ENCODE measurements around the gene KRTAP10-10. TPM values are rescaled to one million over a fixed set of nuclear protein-coding genes. Genes with fewer than 3 reads are reported as not detected.

Gene KRTAP10-10
- total and polyA plus RNA-seq, 5 donors from 2014 or later, result not detected

DNA sequence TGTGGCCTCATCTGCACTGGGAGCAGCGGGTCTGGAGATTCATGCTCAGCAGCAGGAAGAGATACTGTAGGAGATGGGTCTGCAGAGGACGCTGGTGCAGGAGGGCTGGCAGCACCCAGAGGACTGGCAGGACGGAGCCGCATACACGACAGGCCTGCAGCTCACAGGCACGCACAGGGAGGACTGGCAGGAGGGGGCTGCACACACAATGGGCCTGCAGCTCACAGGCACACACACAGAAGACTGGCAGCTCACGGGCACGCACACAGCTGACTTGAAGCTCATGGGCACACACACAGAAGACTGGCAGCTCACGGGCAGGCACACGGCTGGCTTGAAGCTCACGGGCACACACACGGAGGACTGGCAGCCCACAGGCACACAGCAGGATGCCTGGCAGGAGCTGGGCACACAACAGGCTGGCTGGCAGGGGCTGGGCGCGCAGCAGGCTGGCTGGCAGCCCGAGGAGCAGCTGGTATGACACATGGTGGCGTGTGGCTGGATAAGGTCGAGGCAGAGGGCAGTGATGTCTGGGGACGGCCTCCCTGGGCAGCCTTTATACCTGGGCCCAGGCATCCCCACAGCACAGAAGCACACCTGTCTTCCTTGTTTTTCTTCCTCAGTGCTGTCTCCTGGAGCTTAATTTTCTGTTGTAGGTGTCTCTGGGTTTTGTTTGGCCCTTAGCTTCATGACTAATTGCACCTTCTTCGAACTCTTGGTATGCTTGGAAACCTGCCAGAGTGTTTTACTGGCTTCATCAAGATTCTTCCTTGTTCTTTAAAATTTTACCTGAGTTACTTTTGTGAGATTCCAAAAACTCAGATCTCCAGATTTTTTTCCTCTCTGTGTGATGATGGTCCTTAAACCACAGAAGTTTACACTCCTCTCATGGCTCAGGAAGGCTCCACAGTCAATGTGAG, 29.5 kb downstream of the KRTAP10-10 start, which contains the start of gene KRTAP12-2:
KRTAP12-2 (minus strand) TSS at position 527 of the 920 bp plus-strand sequence; CDS start at position 486, 41 bp downstream.
- Mint-ChIP-seq H3K4me1 (no peaks in the 10 kb centered on the region), H3K36me3 (no peaks in the 10 kb centered on the region), H3K4me3 (no peak within 1 kb of the TSS), H3K27ac (no peak within 1 kb of the TSS), H3K27me3 (peaks cover 20% of the 10 kb centered on the region), H3K9me3 (peaks cover 0 to 22% (median 7%) of the 10 kb centered on the region in 7 donors)
- ATAC-seq (ENCODE audit: low read depth in 2 of 2), result no peak
- Histone ChIP-seq H3K36me3 (ENCODE audit: control insufficient read depth, insufficient read depth, low read length) (no peaks in the 10 kb centered on the region), H3K4me1 (ENCODE audit: control insufficient read depth, insufficient read depth, low read length, poor library complexity, severe bottlenecking) (no peaks in the 10 kb centered on the region), H3K4me3 (ENCODE audit: low read depth, low read length) (no peak within 1 kb of the TSS), H3K27me3 (ENCODE audit: control insufficient read depth, insufficient read depth, low read length) (peaks cover 9% of the 10 kb centered on the region), H3K9me3 (ENCODE audit: control insufficient read depth in 2 of 2, low read length in 2 of 2) (peaks cover 3 to 9% of the 10 kb centered on the region in 2 experiments), H3K27ac (ENCODE audit: insufficient read depth, low read length, poor library complexity, severe bottlenecking) (no peak within 1 kb of the TSS)
- no peak for DNase-seq

- Mint-ChIP-seq H3K27ac (no peak overlapping the region), H3K36me3 (no peaks in the 10 kb centered on the region), H3K9me3 (peaks cover 0 to 25% (median 7%) of the 10 kb centered on the region in 7 donors), H3K4me3 (no peak overlapping the region), H3K4me1 (no peaks in the 10 kb centered on the region), H3K27me3 (peaks cover 21% of the 10 kb centered on the region)
- no peaks in the 10 kb centered on the region for H3K36me3 ChIP-seq (ENCODE audit: control insufficient read depth, insufficient read depth, low read length)
- no peak overlapping the region for H3K27ac ChIP-seq (ENCODE audit: insufficient read depth, low read length, poor library complexity, severe bottlenecking)
- peaks cover 9% of the 10 kb centered on the region for H3K27me3 ChIP-seq (ENCODE audit: control insufficient read depth, insufficient read depth, low read length)
- H3K4me1 ChIP-seq (ENCODE audit: control insufficient read depth, insufficient read depth, low read length, poor library complexity, severe bottlenecking), result no peaks in the 10 kb centered on the region
- peaks cover 10 to 18% of the 10 kb centered on the region in 2 experiments for H3K9me3 ChIP-seq (ENCODE audit: control insufficient read depth in 2 of 2, low read length in 2 of 2)
- H3K4me3 ChIP-seq (ENCODE audit: low read depth, low read length), result no peak overlapping the region
- DNase-seq, result no peak
- ATAC-seq (ENCODE audit: low read depth in 2 of 2), result no peak
These were observed 30.5 kb downstream of the KRTAP10-10 start for GRCh38 chr21:44667612-44668011.

GRCh38 chr21:44670642-44671432, 33.7 kb downstream of the KRTAP10-10 start:
- H3K9me3 ChIP-seq (ENCODE audit: control insufficient read depth in 2 of 2, low read length in 2 of 2), result peaks cover 16 to 28% of the 10 kb centered on the region in 2 experiments
- DNase-seq, result no peak
- no peaks in the 10 kb centered on the region for H3K4me1 ChIP-seq (ENCODE audit: control insufficient read depth, insufficient read depth, low read length, poor library complexity, severe bottlenecking)
- H3K4me3 ChIP-seq (ENCODE audit: low read depth, low read length), result no peak overlapping the region
- H3K27ac ChIP-seq (ENCODE audit: insufficient read depth, low read length, poor library complexity, severe bottlenecking), result no peak overlapping the region
- no peak for ATAC-seq (ENCODE audit: low read depth in 2 of 2)
- peaks cover 9% of the 10 kb centered on the region for H3K27me3 ChIP-seq (ENCODE audit: control insufficient read depth, insufficient read depth, low read length)
- no peaks in the 10 kb centered on the region for H3K36me3 ChIP-seq (ENCODE audit: control insufficient read depth, insufficient read depth, low read length)
- peaks cover 2 to 43% (median 11%) of the 10 kb centered on the region in 7 donors for H3K9me3 Mint-ChIP-seq
- no peaks in the 10 kb centered on the region for H3K36me3 Mint-ChIP-seq
- H3K4me1 Mint-ChIP-seq, result no peaks in the 10 kb centered on the region
- no peak overlapping the region for H3K4me3 Mint-ChIP-seq
- H3K27ac Mint-ChIP-seq, result no peak overlapping the region
- peaks cover 20% of the 10 kb centered on the region for H3K27me3 Mint-ChIP-seq

- Mint-ChIP-seq H3K27ac (no peak overlapping the region), H3K36me3 (no peaks in the 10 kb centered on the region), H3K4me1 (no peaks in the 10 kb centered on the region), H3K4me3 (no peak overlapping the region), H3K27me3 (peaks cover 25% of the 10 kb centered on the region), H3K9me3 (peaks cover 2 to 43% (median 11%) of the 10 kb centered on the region in 7 donors)
- no peak overlapping the region for H3K4me3 ChIP-seq (ENCODE audit: low read depth, low read length)
- DNase-seq (no peak), ATAC-seq (ENCODE audit: low read depth in 2 of 2) (no peak)
- H3K27ac ChIP-seq (ENCODE audit: insufficient read depth, low read length, poor library complexity, severe bottlenecking), result no peak overlapping the region
- peaks cover 9% of the 10 kb centered on the region for H3K27me3 ChIP-seq (ENCODE audit: control insufficient read depth, insufficient read depth, low read length)
- no peaks in the 10 kb centered on the region for H3K4me1 ChIP-seq (ENCODE audit: control insufficient read depth, insufficient read depth, low read length, poor library complexity, severe bottlenecking)
- H3K9me3 ChIP-seq (ENCODE audit: control insufficient read depth in 2 of 2, low read length in 2 of 2), result peaks cover 16 to 28% of the 10 kb centered on the region in 2 experiments
- H3K36me3 ChIP-seq (ENCODE audit: control insufficient read depth, insufficient read depth, low read length), result no peaks in the 10 kb centered on the region
These were observed 34.8 kb downstream of the KRTAP10-10 start for GRCh38 chr21:44671911-44672310.

DNA sequence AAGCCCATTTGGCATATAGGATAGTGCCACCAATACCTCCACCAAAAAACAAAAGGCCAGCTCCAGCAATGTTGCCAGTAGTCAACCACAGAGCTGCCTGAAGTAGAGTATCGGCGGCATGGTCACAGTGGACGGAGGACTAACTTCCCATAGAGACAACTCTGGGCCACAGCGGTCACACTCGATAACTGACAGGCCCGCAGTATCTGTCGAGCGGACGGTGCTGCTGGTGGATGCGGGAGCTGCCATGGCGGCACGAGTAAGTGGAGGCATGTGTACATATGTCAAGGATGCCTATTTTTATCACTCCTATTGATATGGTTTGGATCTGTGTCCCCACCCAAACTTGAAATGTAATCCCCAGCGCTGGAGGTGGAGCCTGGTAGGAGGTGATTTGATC, 40.7 kb downstream of the KRTAP10-10 start:
- Histone ChIP-seq H3K36me3 (ENCODE audit: control insufficient read depth, insufficient read depth, low read length) (no peaks in the 10 kb centered on the region), H3K4me1 (ENCODE audit: control insufficient read depth, insufficient read depth, low read length, poor library complexity, severe bottlenecking) (no peaks in the 10 kb centered on the region), H3K27ac (ENCODE audit: insufficient read depth, low read length, poor library complexity, severe bottlenecking) (no peak overlapping the region), H3K27me3 (ENCODE audit: control insufficient read depth, insufficient read depth, low read length) (peaks cover 5% of the 10 kb centered on the region), H3K9me3 (ENCODE audit: control insufficient read depth in 2 of 2, low read length in 2 of 2) (peaks cover 4 to 7% of the 10 kb centered on the region in 2 experiments), H3K4me3 (ENCODE audit: low read depth, low read length) (no peak overlapping the region)
- Mint-ChIP-seq H3K4me3 (no peak overlapping the region), H3K4me1 (no peaks in the 10 kb centered on the region), H3K27me3 (peaks cover 25% of the 10 kb centered on the region), H3K36me3 (no peaks in the 10 kb centered on the region), H3K9me3 (peaks cover 0 to 21% (median 2%) of the 10 kb centered on the region in 7 donors), H3K27ac (no peak overlapping the region)
- ATAC-seq (ENCODE audit: low read depth in 2 of 2) (no peak), DNase-seq (no peak)

DNA sequence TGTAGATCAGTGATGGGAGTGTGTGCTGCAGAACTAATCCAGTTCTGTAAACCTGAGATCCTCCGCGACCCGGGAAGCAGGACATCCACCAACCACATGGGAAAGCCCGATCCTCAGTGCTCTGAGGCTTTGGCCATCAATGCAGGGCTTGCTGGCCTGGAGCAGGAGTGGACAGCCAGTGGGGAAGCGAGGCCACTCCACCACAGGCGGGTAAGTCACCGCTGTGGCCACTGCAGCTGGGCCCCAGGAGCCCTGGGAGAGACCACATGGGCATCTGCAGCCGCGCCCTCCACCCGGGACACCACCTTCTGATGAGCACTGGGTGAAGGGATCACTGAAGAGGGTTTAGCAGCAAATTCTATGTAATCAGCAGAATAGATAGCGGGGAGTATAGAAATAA, 44.0 kb downstream of the KRTAP10-10 start:
- Mint-ChIP-seq H3K9me3 (peaks cover 0 to 1% (median 0%) of the 10 kb centered on the region in 7 donors), H3K36me3 (no peaks in the 10 kb centered on the region), H3K4me3 (no peak overlapping the region), H3K27ac (no peak overlapping the region), H3K4me1 (peaks cover 0 to 3% (median 0%) of the 10 kb centered on the region in 4 donors), H3K27me3 (peaks cover 23% of the 10 kb centered on the region)
- DNase-seq (no peak), ATAC-seq (ENCODE audit: low read depth in 2 of 2) (no peak)
- Histone ChIP-seq H3K4me1 (ENCODE audit: control insufficient read depth, insufficient read depth, low read length, poor library complexity, severe bottlenecking) (no peaks in the 10 kb centered on the region), H3K27ac (ENCODE audit: insufficient read depth, low read length, poor library complexity, severe bottlenecking) (no peak overlapping the region), H3K9me3 (ENCODE audit: control insufficient read depth in 2 of 2, low read length in 2 of 2) (no peaks in the 10 kb centered on the region), H3K27me3 (ENCODE audit: control insufficient read depth, insufficient read depth, low read length) (peaks cover 5% of the 10 kb centered on the region), H3K4me3 (ENCODE audit: low read depth, low read length) (no peak overlapping the region), H3K36me3 (ENCODE audit: control insufficient read depth, insufficient read depth, low read length) (no peaks in the 10 kb centered on the region)

DNA sequence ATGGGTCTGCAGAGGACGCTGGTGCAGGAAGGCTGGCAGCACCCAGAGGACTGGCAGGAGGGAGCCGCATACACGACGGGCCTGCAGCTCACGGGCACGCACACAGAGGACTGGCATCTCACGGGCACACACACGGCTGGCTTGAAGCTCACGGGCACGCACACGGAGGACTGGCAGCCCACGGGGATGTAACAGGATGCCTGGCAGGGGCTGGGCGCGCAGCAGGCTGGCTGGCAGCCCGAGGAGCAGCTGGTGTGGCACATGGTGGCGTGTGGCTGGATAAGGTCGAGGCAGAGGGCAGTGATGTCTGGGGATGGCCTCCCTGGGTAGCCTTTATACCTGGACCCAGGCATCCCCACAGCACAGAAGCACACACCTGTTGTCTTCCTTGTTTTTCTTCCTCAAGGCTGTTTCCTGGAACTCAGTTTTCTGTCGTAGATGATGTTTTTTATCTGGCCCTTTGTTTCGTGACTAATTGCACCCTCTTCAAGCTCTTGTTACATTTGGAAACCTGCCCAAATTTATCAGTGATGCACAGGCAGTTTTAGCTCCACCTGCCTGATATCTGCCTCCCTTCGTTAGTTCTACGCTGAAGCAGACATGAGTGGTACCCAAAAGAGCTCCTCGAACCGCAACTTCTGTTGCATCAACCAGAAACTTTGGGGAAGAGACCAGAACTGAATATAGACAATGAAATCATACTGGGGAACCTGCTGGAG, 44.9 kb downstream of the KRTAP10-10 start, which contains the start of gene KRTAP12-1:
KRTAP12-1 (minus strand) TSS at position 303 of the 719 bp plus-strand sequence; CDS start at position 263, 40 bp downstream.
- H3K27ac ChIP-seq (ENCODE audit: insufficient read depth, low read length, poor library complexity, severe bottlenecking), result no peak within 1 kb of the TSS
- Mint-ChIP-seq H3K4me1 (peaks cover 0 to 3% (median 1%) of the 10 kb centered on the region in 4 donors), H3K4me3 (no peak within 1 kb of the TSS), H3K9me3 (peaks cover 0 to 1% (median 0%) of the 10 kb centered on the region in 7 donors), H3K27me3 (peaks cover 24% of the 10 kb centered on the region), H3K36me3 (no peaks in the 10 kb centered on the region), H3K27ac (peak within 1 kb of the TSS in 1 of 3 donors; percentile 80)
- ATAC-seq (ENCODE audit: low read depth in 2 of 2) (no peak), DNase-seq (no peak)
- H3K36me3 ChIP-seq (ENCODE audit: control insufficient read depth, insufficient read depth, low read length), result no peaks in the 10 kb centered on the region
- no peak within 1 kb of the TSS for H3K4me3 ChIP-seq (ENCODE audit: low read depth, low read length)
- peaks cover 5% of the 10 kb centered on the region for H3K27me3 ChIP-seq (ENCODE audit: control insufficient read depth, insufficient read depth, low read length)
- H3K9me3 ChIP-seq (ENCODE audit: control insufficient read depth in 2 of 2, low read length in 2 of 2), result no peaks in the 10 kb centered on the region
- H3K4me1 ChIP-seq (ENCODE audit: control insufficient read depth, insufficient read depth, low read length, poor library complexity, severe bottlenecking), result no peaks in the 10 kb centered on the region

Measured in CD4-positive, CD25-positive, alpha-beta regulatory T cell (primary cell).